HG03378 (cell line): ENCODE data around the gene ARHGAP26.

Source experiments
- ATAC-seq: cut with Tn5 transposase; IDR thresholded peaks from one replicate; pipeline ENCODE4 v1.9.1; 2021; ENCODE audit warnings: mild to moderate bottlenecking, moderate library complexity; ENCODE audit not compliant: unreplicated experiment

Gene ARHGAP26

DNA sequence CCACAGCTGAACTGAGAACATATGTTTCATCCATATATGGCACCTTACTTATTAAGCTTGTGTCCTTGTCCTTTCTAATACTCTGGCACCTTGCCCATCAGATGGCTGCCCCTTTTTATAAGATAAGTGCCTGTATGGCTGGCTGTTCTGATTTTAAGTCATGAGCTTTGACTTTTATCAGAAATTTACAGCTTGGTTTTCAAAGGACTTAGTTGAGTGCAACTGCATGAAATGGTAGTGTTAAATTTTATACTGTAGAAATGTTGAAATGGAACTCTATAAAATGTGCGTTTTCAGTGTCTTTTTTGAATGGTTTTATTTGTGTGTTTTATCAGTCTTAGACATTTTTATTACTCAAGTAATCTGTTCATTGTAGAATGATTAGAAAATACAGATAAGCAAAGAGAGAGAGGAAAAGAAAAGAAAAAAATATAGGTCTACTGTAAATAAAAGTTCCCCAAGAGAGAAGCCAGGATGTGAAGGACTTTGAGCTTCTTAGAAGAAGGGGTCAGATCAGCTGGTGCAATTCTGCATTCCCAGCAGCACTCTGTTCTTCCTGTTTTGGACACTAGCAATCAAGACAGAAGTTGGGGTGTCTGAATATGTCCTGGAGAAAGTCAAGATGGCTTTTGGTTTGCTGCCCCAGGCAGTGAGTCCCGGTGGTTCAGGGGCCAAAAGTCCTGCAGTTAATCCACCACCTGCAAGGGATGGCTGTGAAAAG, 38.9 kb downstream of the ARHGAP26 start:
- no peak for ATAC-seq

DNA sequence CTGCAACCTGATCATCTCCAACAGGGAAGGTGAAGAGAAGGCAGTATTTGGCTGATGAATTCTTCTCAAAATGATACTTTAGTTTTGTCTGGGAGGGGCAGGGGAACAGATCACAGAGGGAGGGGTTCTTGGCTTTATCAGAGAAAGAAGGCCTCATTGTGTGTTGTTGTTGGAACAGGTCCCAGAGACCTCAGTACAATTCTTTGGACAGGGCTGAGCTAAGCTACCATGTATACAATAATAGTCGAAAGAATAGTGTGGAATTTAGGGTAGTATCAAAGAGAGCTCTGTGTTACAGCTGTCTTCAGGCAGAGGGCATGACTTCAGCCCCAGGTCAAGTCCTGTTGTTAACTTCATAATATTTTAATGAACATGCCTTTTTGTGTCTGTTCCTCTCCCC, 39.9 kb downstream of the ARHGAP26 start:
- no peak for ATAC-seq

DNA sequence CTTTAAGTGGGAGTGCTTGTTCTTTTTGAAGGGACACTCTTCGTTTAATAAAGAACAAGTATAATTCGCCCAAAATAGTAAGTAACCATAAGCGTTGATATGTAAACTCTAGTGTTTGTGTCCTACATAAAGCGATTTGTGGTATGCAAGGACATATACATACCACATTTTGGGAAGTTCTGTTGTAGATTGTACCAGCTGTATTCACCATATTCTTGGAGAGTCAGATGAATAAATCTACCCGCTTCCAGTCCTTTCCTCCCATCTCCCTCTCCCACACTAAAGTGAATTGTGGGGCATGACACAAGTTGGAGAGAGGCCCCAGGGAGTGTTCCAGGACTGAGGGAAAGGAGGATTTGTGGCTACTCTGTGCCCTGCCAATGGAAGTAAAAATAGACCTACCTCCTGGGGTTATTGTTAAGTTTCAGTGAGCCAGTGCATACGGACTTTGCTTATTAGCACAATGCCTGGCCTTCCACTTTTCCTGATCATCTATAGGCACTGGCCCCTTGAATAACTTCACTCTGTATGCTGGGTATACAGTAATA, 40.6 kb downstream of the ARHGAP26 start:
- no peak for ATAC-seq

DNA sequence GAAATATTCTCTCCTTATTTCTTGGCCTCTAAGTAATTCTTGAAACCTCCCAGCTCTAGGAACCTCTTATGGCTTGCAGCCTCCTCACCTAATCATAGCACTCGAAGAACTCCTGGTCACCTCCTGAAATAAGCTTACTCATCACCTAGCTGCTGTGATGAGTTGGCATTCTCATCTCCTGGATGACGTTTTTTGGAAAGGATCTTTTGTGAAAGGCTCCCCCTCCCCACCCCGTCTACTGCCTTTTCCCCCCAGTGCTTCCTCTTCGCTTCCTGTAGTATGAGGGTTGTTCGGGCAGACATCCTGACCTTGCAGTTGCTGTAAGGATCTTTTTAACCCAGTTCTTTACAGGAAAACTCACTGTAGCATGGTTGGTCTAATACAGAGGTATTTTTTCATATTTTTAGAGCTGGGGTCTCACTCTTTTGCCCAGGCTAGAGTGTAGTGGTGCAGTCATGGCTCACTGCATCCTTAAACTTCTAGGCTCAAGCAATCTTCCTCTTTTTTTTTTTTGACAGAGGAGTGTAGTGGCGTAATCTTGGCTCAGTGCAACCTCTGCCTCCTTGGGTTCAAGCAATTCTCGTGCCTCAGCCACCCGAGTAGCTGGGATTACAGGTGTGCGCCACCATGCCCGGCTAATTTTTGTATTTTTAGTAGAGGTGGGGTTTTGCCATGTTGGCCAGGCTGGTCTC, 41.8 kb downstream of the ARHGAP26 start:
- ATAC-seq: no peak

DNA sequence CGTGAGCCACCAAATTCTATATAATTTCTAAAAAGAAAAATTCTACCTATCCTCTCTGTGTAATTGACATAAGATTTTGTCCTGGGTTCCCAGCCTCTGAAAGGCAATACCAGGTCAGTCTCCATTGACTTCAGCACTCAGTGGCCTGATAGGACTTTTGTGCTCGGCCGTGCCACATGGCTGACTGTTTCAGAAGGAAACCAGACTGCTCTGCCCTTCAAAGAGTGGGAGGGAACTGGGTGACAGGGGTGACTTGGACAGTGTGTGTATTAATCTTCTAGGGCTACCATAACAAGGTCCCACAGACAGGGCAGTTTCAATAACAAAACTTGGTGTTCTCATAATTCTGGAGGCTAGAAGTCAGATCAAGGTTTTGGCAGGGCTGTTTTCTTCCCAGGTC, 43.0 kb downstream of the ARHGAP26 start:
- no peak for ATAC-seq

DNA sequence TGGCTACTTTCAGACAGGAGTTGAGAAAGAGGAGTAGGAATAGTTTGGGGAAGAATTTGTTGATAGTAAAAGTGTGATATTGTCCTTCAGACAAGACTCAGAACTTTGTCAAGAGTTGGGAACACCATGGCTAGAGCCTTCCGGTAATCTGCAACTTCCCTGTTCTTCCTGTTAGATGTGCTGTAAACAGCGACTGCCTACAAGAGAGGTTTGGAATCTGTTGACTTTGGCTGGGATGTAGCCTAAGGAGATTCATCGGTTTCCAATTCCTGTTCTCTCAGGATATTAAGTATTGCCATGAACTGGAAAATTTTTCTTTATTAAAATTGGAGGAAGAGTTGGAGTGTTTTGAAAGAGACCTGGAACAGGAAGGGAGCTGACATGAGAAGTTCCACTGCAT, 43.9 kb downstream of the ARHGAP26 start:
- no peak for ATAC-seq

DNA sequence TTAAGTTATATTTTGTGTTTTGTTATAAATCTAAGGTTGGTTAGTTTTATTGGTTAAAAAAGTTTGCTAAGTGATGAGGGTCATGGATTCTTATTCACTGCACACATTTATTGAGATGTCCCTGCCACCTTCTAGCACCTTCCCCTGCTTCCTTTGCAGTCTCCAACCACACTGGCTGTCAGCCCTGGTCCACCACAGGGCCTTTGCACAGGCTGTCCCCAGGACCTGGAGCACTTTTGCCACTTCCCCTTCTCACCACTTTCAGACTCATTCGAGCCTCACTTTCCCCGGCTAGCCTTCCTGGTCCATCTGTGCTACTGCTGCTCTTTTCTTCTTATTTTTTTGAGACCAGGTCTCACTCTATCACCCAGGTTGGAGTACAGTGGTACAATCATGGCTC, 45.3 kb downstream of the ARHGAP26 start:
- ATAC-seq: no peak

DNA sequence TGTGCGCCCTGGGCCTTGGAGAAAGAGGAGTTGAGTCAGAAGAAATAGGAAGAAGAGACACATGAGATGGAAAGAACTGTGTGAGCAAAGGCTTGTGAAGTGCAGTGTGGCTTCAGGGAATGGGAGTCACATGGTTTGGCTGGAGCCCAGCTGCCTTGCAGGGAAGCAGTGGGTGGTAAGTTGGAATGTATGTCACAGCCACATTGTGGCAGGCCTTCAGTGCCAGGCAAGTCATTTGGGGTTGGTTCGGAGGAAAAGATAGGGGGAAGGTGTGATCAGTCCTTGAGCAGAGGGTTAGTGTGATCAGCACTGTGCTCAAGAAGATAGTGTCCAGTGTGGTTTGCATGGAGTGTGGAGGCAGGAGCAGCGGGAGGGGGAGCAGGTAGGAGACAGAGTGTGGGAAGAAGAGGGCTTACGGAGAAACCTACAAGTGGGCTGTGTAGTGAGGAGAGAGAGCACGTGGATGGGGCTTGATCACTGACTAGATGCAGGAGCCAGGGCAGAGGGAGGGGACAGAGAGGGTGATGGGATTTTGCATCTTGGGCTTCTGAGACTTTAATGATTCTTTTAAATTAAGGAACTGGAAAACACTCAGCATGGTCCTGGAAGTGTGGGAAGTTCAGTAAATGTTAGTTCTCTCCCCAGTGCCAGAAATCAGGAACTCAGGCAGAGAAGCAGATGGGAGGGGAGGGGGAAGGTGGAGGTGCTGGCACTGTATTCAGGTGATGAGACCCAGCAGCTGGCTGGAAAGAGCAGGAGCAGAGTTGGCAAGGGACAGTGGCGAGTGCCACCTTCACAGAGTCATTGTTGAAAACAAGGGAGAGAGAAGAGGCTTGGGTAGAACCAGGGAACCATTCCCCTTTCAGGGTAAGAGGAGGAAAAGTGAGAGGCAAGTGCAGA, 46.6 kb downstream of the ARHGAP26 start:
- ATAC-seq: no peak

DNA sequence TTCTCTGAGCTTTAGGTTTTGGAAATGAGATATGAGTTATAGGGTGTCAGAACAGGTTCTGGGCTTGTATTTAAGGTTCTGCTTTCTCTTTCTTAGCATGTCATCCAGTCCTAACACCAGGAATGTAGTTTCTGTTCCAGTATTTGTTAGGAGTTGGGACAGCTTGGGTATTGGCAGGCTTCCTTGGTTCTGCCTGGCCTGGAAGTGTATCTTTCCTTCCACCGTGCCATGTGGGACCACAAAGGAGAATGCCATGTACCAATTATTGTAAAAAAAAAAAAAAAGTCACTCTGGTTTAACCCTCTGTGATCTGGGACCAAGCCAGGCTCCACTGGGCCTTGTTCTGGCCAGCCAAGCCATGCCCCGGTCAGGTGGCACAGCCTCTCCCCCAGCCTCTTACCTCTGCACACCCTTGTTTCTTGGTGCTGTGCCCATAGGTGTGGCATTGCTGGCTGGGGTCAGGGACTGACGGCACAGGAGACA, 47.8 kb downstream of the ARHGAP26 start:
- ATAC-seq: no peak

DNA sequence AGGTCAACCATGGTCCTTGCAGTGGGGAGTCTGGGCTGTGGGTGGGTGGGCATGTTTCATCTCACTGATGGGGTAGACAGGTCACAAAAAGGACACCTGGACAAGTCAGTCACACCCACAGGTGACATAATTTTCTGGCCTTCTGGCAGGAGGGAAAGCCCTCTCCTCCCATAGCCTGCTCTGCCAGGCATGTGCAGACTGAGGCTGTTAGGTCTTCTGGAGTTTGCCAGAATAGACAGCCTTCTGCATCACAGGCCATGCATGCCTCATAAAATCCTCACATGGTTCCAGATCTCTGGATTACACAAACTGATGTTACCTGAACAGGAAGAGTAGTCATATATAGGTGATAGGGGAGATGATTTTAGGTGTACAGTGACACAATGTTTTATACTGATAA, 49.1 kb downstream of the ARHGAP26 start:
- no peak for ATAC-seq

DNA sequence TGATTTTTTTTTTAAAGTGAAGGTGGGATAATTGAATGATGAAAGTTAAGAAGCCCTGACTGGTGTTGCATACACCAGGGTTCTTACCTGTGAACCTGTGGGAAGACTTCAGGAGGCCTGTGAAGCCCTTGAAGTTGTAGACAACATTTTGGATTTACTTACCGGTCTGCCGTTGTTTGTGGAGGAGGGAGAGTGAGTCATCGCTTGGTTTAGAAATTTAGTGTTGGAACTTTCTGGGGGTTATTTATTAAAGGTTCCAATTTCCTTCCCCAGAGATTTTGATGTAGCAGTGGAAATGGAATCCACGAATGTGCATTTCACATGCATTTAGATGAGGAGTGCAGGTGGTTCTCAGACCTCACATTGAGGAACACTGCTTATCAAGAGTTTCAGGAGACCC, 49.6 kb downstream of the ARHGAP26 start:
- no peak for ATAC-seq

DNA sequence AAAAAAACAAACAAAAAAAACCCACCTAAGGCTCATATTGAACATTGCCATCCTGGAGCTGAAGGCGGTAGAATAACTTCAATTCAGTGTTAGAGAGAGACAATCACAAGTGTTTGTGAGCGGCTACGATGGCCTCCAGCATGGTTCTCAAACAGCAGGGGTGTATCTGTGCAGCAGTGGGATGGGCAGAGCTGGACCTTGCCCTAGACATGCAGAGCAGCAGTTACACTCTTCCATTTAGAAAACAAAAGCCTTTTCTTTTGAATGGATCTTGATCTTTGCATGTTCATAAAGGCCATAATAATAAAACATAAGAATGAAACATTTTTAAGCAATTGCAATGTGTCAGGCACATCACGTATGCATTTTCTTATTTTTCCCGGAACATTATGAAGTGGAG, 50.3 kb downstream of the ARHGAP26 start:
- ATAC-seq: no peak

DNA sequence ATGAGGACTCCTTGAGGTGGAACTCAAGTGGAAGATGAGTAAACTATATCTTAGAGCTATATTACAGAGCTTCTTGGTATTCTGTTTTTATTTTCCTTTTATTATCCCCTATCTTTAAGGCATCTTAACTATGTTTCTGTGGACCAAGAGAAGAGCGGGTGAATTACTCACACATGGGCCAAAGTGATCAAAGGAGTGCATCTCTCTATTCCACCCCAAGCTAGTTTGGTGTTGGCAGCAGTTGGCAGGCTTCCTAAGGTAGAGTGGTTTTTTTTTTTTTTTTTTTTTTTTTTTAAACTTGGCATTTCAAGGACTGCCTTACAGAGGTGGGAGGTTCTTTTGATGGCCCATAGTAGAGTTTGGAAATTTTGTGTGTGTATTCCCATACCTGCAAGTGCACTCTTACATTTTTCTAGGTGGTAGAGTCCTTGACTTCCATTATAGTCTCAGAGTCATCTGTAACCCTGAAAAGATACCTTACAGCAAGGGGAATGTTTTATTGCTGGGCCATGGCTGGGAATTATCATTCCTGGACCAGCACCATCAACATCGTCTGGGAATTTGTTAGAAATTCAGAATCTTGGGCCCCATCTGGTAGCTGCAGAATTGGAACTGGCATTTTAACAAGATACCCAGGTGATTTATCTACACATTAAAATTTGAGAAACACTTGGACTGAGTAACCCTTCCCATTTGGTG, 51.0 kb downstream of the ARHGAP26 start:
- ATAC-seq: no peak

DNA sequence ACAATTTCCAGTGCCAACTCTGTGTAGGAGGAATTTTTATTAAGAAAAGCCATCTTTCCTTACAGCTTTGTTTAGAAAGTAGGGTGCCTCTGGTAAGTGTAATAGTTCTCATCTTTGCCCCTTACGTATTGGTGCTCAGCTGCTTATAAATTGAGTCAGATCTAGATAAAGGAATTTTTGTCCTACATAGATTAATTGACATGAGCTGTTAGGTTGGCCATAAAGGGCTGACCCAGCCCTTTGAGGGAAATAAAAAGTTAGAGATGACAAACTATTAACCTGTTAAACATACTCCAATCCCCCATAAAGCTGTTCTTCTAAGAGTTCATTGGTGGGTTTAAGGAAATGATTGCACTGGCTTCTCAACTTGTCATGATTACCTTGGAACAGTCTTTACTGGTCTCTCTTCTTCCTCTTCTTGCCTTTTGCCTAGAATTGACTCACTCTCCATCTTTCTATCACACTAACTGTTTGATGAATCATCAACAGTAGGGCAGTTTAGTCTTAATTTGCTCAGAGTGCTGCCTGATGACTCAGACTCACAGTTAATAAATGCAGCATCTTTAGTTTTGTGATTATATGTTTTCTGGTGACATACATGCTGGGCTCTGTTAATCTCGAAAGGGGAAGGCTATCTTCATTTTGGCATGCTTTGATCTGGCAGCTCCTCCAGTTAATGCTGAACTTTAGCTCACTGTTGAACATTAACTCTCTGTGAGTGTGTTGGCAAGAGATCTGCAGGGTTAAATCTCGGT, 51.7 kb downstream of the ARHGAP26 start:
- peak; percentile 89 for ATAC-seq

DNA sequence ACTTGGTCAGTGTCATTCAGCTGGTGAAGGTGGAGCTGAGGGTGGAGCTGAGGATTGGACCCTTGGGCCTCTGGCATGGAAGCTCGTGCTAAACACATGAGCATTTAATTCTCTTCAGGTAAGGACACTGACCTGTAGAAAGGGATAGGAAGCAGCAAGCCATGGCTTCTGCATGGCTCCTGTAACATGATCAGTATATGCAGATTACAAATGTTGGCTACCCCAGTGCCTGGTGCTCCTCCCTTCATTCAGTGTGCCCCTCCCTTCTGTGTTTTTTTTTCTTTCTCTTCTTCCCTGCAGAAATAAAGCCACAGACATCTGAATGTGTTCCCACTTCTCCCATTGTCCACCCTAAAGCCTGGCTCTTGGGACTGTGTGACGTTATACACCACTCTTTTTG, 52.9 kb downstream of the ARHGAP26 start:
- no peak for ATAC-seq

DNA sequence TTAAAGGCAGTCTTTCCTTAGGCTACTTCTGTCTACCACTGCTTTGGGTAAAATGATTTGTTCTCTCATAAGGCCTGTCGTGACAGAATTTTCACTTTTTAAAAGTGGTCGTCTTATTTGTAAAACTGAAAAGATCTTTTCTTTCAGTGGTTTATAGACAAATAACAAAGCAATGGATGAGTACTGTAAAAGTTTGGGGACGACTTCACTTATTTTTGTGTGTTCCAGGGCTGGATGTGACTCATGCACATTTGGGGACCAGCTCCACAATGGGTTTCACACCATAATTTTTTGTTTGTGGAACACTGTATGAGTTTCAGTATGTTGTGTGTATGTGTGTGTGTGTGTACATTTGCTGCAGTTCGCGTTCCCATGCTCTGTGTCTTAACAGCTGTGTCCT, 53.6 kb downstream of the ARHGAP26 start:
- no peak for ATAC-seq

DNA sequence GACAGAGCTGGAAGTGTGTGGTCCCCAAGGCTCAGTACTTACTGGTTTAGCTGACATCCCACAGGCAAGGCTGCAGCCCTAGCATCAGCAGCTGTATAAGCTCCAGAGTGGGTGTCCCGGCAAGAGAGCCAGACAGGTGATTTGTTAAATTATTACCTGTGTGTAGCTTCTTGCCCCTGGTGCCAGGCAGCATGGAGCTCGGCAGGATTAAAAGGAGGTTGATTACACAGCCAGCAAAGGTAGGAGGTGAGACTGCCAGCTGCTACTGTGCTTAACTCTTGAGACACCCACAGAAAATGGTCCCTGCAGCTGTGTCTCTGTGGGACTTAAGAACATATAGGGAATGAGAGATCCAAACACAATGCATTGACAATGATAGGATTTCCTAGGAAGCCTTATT, 54.2 kb downstream of the ARHGAP26 start:
- ATAC-seq: no peak

DNA sequence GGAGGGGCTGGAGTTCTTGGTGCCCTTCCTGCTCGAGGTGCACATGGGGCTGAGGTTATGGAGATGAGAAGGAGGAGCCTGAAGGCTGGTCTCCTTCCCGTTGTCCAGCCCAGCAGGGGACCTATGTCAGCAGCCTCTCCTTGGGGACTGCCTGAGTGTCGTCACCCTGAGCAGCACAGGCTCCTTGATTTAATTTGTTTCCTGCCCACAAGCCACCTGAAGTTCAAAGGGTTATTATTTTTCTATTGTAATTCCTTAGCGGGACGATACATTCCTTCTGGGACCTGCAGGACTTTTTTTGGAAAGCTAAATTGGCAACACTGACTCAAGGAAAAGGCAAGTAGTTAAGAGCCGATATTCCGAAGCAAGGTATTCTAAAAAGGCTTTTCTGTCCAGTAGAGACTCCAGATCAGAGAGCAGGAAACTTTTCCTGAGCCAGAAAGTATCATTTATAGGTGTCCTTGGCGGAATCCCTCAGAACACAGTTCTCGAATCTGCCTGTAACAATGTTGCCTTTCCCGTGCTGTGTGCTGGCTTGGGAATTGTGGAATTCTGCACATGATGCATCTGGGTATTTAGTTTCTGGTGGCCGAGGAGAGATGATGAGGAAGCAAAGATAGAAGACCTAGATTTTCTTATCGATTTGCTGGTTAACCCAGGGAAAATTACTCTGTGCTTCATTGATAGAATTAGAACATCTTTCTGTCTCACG, 55.4 kb downstream of the ARHGAP26 start:
- ATAC-seq: no peak

DNA sequence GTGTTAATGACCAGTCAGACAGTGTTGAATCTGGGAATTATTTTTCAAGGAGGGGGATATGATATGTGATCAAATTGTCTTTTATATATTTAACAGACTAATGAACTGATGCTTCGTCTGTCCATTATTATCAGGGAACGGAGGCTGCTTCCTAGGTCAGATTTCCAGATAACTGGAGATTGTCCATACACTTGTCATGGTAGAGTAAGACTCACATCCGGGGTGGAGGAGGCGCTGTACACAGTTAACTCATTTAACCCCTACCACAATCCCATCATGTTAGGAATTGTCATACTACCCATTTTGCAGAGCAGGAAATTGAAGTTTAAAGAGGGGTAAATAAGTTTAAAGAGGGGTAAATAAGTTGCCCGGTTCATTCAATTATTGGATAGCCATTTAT, 55.9 kb downstream of the ARHGAP26 start:
- no peak for ATAC-seq
